ENCODE results near the gene FITM1. TPM values are rescaled to one million over a fixed set of nuclear protein-coding genes. Genes with fewer than 3 reads are reported as not detected.

The FITM1 gene
- polyA plus RNA-seq, 2 of the 4 experiments (the other 2 are of a cell fraction): 0.06 TPM; not detected in 1

- no peak for TF ChIP-seq HES2 (IDR thresholded peaks at IDR 0.05)
- 0 out of 2 replicates have a peak, but pooled peaks have one; percentile 70 for TF ChIP-seq HOXA7 (CRISPR knock-in tag; IDR thresholded peaks at IDR 0.05)
- TF ChIP-seq FOSL2 (IDR thresholded peaks at IDR 0.05): no peak
- no peak for TF ChIP-seq FOSL2 (CRISPR knock-in tag; IDR thresholded peaks at IDR 0.05)
- TF ChIP-seq NPAS2 (CRISPR knock-in tag; IDR thresholded peaks at IDR 0.05; ENCODE audit: borderline replicate concordance): no peak
- TF ChIP-seq POLR2A (IDR thresholded peaks at IDR 0.05; ENCODE audit: low read length): no peak
- TF ChIP-seq TP53 (CRISPR knock-in tag; IDR thresholded peaks at IDR 0.05): no peak; the same call in 1 of the 2 replicates
- no peak for TF ChIP-seq NR3C1 (IDR thresholded peaks at IDR 0.05)
Observed at GRCh38 chr14:24160850-24161804, 30.7 kb downstream of the FITM1 start, which contains the start of gene IRF9 (continued).

GRCh38 chr14:24162093-24162492 is 31.6 kb downstream of the FITM1 start:
- 87% methylated on average over 8 of the region's 8 CpGs for WGBS (ENCODE audit: missing lambda C conversion rate)
- no peaks in the 10 kb centered on the region for H3K9me3 ChIP-seq
- ATAC-seq: no peak
- H3K4me3 ChIP-seq: no peak overlapping the region; the same call in 2 of the 3 replicates
- no peak for DNase-seq (ENCODE audit: low read depth in 1 of 2, low spot score in 1 of 2)
- CTCF ChIA-PET: interaction anchor here (0.8 to 7.0 kb wide), 14 partner anchors 8 to 126 kb away, joined by 3 to 168 read pairs (median 29); partner anchors contain the start of genes DCAF11, EMC9, NRL and PCK2
- TF ChIP-seq HDAC2 (IDR thresholded peaks at IDR 0.05): no peak
- no peak for TF ChIP-seq HOXB13 (CRISPR knock-in tag; IDR thresholded peaks at IDR 0.05; ENCODE audit: low read depth)
- TF ChIP-seq POLR2AphosphoS2 (conservative IDR thresholded peaks at IDR 0.05; ENCODE audit: low read length): no peak
- TF ChIP-seq JUNB (IDR thresholded peaks at IDR 0.05): no peak
- no peak for TF ChIP-seq TFCP2L1 (CRISPR knock-in tag; IDR thresholded peaks at IDR 0.05)
- no peak for TF ChIP-seq MYC (IDR thresholded peaks at IDR 0.05; ENCODE audit: borderline replicate concordance, low read length)
- TF ChIP-seq CTCF (IDR thresholded peaks at IDR 0.05): no peak
- no peak for TF ChIP-seq RCOR1 (IDR thresholded peaks at IDR 0.05; ENCODE audit: low read depth, low read length)
- TF ChIP-seq CHD2 (IDR thresholded peaks at IDR 0.05; ENCODE audit: low read length, partially characterized antibody): no peak
- no peak for TF ChIP-seq ZSCAN20 (CRISPR knock-in tag; IDR thresholded peaks at IDR 0.05)
- no peak for TF ChIP-seq RNF2 (IDR thresholded peaks at IDR 0.05; ENCODE audit: borderline replicate concordance, low read depth)
- no peak for TF ChIP-seq MAX (IDR thresholded peaks at IDR 0.05)
- no peak for TF ChIP-seq CHD4 (IDR thresholded peaks at IDR 0.05; ENCODE audit: borderline replicate concordance)
- TF ChIP-seq REST (IDR thresholded peaks at IDR 0.05): no peak
- TF ChIP-seq ZFP36 (IDR thresholded peaks at IDR 0.05; ENCODE audit: borderline replicate concordance, partially characterized antibody): no peak
- TF ChIP-seq BCL3 (IDR thresholded peaks at IDR 0.05): no peak
- no peak for TF ChIP-seq NPAS2 (CRISPR knock-in tag; IDR thresholded peaks at IDR 0.05; ENCODE audit: borderline replicate concordance)
- no peak for TF ChIP-seq RARB (CRISPR knock-in tag; IDR thresholded peaks at IDR 0.05)
- FAIRE-seq: no peak
- peaks cover 25% of the 10 kb centered on the region for H3K4me1 ChIP-seq
- peak overlapping the region; percentile 86 to 91; a peak in 5 of 6 replicates for H3K27ac ChIP-seq
- POLR2A ChIA-PET: interaction anchor here (1.1 to 2.4 kb wide), 3 partner anchors 21 to 48 kb away, joined by 4 to 16 read pairs (median 13); partner anchors contain the start of genes DCAF11, EMC9, NRL and PSME1
- H3K4me2 ChIP-seq: peak overlapping the region; percentile 92

Measured in A549 (cell line).